Loucy (cell line): ENCODE measurements around the gene SPCS1.

Source experiments
- H2AFZ ChIP-seq: fragments of 200-600 bp; sonication (generic); 2 replicates; pipeline ENCODE4 v1.6.0; 2016; ENCODE audit warnings: antibody characterized with exemption, mild to moderate bottlenecking, low read length, moderate library complexity
- H3F3A ChIP-seq: fragments of 200-600 bp; 2 replicates; pipeline ENCODE4 v1.6.0; 2016; ENCODE audit warnings: antibody characterized with exemption, low read depth, mild to moderate bottlenecking
- H3K27me3 ChIP-seq: fragments of 200-600 bp; sonication (generic); 2 replicates; pipeline ENCODE4 v1.6.1; 2014; ENCODE audit warnings: low read length, mild to moderate bottlenecking; ENCODE audit not compliant: insufficient read depth, poor library complexity, severe bottlenecking
- H3K36me3 ChIP-seq: fragments of 200-600 bp; sonication (generic); 2 replicates; pipeline ENCODE4 v1.6.1; 2016; ENCODE audit warnings: low read length; ENCODE audit not compliant: insufficient read depth
- H3K4me1 ChIP-seq: fragments of 200-600 bp; sonication (generic); 2 replicates; pipeline ENCODE4 v1.5.1; 2014; ENCODE audit warnings: low read length, mild to moderate bottlenecking; ENCODE audit not compliant: insufficient read depth, poor library complexity, severe bottlenecking
- H3K4me2 ChIP-seq: fragments of 200-600 bp; sonication (generic); 2 replicates; pipeline ENCODE4 v1.6.0; 2014; ENCODE audit warnings: antibody characterized with exemption, low read length, low read depth, mild to moderate bottlenecking; ENCODE audit not compliant: poor library complexity, severe bottlenecking
- H3K4me3 ChIP-seq: fragments of 200-600 bp; sonication (generic); 2 replicates; pipeline ENCODE4 v1.5.1; 2014; ENCODE audit warnings: low read length, mild to moderate bottlenecking, mixed read lengths; ENCODE audit not compliant: poor library complexity, severe bottlenecking
- H3K79me2 ChIP-seq: fragments of 200-600 bp; sonication (generic); 2 replicates; pipeline ENCODE4 v1.6.1; 2014; ENCODE audit warnings: low read length; ENCODE audit not compliant: insufficient read depth
- H3K9ac ChIP-seq: fragments of 200-600 bp; sonication (generic); 2 replicates; pipeline ENCODE4 v1.6.0; 2014; ENCODE audit warnings: mild to moderate bottlenecking, low read depth, low read length, moderate library complexity; ENCODE audit not compliant: poor library complexity, severe bottlenecking
- H3K9me2 ChIP-seq: fragments of 200-600 bp; sonication (generic); replicated peaks from 2 replicates; pipeline ENCODE4 v1.6.1; 2016; ENCODE audit warnings: low read depth, low read length, mixed read lengths
- H3K9me3 ChIP-seq: fragments of 200-600 bp; sonication (generic); 2 replicates; pipeline ENCODE4 v1.6.1; 2014; ENCODE audit warnings: mild to moderate bottlenecking, antibody characterized with exemption, low read length, low read depth; ENCODE audit not compliant: insufficient read depth
- H4K20me1 ChIP-seq: fragments of 200-600 bp; sonication (generic); 2 replicates; pipeline ENCODE4 v1.6.0; 2014; ENCODE audit warnings: antibody characterized with exemption, low read length, mild to moderate bottlenecking; ENCODE audit not compliant: insufficient read depth, poor library complexity, severe bottlenecking
- EZH2phosphoT487 ChIP-seq: fragments of 200-600 bp; IDR thresholded peaks from 2 replicates; pipeline ENCODE4 v1.6.1; 2018; ENCODE audit warnings: antibody characterized with exemption, mild to moderate bottlenecking, moderate library complexity, borderline replicate concordance
- TF ChIP-seq, protein P1 (sequence below): fragments of 200-600 bp; sonication (generic); conservative IDR thresholded peaks from 2 replicates; pipeline ENCODE4 v1.5.1; 2014; ENCODE audit warnings: mild to moderate bottlenecking, antibody characterized with exemption, low read length

Gene SPCS1

GRCh38 chr3:52712291-52713212 lies 6.6 kb downstream of the SPCS1 start:
- Histone ChIP-seq H2AFZ (no peak overlapping the region), H3K27me3 (no peaks in the 10 kb centered on the region), H3K9me2 (no peaks in the 10 kb centered on the region), H3K36me3 (peaks cover 3% of the 10 kb centered on the region; the same call in 1 of the 2 replicates), H3K9ac (no peak overlapping the region), H3K4me2 (no peak overlapping the region), H3K4me3 (no peak overlapping the region), H3K4me1 (peaks cover 6% of the 10 kb centered on the region), H3K9me3 (no peaks in the 10 kb centered on the region), H4K20me1 (peaks cover 8% of the 10 kb centered on the region), H3F3A (0 out of 2 replicates have a peak, but pooled peaks cover 4% of the 10 kb centered on the region), H3K79me2 (peaks cover 7% of the 10 kb centered on the region)
- TF ChIP-seq, protein P1, sequence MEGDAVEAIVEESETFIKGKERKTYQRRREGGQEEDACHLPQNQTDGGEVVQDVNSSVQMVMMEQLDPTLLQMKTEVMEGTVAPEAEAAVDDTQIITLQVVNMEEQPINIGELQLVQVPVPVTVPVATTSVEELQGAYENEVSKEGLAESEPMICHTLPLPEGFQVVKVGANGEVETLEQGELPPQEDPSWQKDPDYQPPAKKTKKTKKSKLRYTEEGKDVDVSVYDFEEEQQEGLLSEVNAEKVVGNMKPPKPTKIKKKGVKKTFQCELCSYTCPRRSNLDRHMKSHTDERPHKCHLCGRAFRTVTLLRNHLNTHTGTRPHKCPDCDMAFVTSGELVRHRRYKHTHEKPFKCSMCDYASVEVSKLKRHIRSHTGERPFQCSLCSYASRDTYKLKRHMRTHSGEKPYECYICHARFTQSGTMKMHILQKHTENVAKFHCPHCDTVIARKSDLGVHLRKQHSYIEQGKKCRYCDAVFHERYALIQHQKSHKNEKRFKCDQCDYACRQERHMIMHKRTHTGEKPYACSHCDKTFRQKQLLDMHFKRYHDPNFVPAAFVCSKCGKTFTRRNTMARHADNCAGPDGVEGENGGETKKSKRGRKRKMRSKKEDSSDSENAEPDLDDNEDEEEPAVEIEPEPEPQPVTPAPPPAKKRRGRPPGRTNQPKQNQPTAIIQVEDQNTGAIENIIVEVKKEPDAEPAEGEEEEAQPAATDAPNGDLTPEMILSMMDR, result no peak
- TF ChIP-seq EZH2phosphoT487, result no peak

- Histone ChIP-seq H3K4me1 (no peaks in the 10 kb centered on the region), H3K4me2 (no peak overlapping the region), H3K79me2 (no peaks in the 10 kb centered on the region), H3K27me3 (no peaks in the 10 kb centered on the region), H4K20me1 (no peaks in the 10 kb centered on the region), H3K9ac (no peak overlapping the region), H3F3A (0 out of 2 replicates have a peak, but pooled peaks cover 4% of the 10 kb centered on the region), H3K4me3 (no peak overlapping the region), H2AFZ (no peak overlapping the region), H3K9me2 (no peaks in the 10 kb centered on the region), H3K36me3 (peaks cover 3% of the 10 kb centered on the region; the same call in 1 of the 2 replicates), H3K9me3 (no peaks in the 10 kb centered on the region; the same call in 1 of the 2 replicates)
- no peak for TF ChIP-seq EZH2phosphoT487
- TF ChIP-seq, protein P1, result no peak
Measured at GRCh38 chr3:52714335-52715302, 8.7 kb downstream of the SPCS1 start.

- Histone ChIP-seq H3K9me3 (no peaks in the 10 kb centered on the region; the same call in 1 of the 2 replicates), H2AFZ (no peak overlapping the region), H3K9ac (no peak overlapping the region), H3K4me2 (no peak overlapping the region), H3K9me2 (no peaks in the 10 kb centered on the region), H3K4me1 (peaks cover 10% of the 10 kb centered on the region), H3F3A (0 out of 2 replicates have a peak, but pooled peaks cover 4% of the 10 kb centered on the region), H3K4me3 (no peak overlapping the region), H4K20me1 (no peaks in the 10 kb centered on the region), H3K79me2 (no peaks in the 10 kb centered on the region), H3K36me3 (peaks cover 3% of the 10 kb centered on the region; the same call in 1 of the 2 replicates), H3K27me3 (no peaks in the 10 kb centered on the region)
- no peak for TF ChIP-seq EZH2phosphoT487
- TF ChIP-seq, protein P1, result no peak
Measured at GRCh38 chr3:52715714-52716305, 9.9 kb downstream of the SPCS1 start.
